Measurements from ENCODE around the gene ZNF660.
A peak's percentile ranks its signal among the peaks of the same experiment; 100 is the strongest.

ZNF660 gene

DNA sequence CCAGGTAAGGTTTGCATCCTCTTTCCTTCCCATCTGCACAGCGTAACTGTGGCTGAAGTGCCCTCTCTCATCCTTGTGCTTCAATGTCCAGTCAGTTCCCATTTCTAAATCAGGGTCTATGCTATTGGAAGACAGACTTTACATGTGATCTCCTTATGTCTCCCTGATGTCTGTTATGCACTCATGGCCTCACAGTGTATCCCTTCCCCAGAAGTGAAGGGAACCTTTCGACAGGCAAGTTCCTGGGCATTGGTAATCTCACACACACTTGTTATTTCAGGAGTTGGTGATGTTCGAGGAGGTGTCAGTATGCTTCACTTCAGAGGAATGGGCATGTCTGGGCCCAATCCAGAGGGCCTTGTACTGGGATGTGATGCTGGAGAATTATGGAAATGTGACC lies 47.4 kb downstream of the ZNF660 start:
- no peak for DNase-seq (ENCODE audit: low read depth)

DNA sequence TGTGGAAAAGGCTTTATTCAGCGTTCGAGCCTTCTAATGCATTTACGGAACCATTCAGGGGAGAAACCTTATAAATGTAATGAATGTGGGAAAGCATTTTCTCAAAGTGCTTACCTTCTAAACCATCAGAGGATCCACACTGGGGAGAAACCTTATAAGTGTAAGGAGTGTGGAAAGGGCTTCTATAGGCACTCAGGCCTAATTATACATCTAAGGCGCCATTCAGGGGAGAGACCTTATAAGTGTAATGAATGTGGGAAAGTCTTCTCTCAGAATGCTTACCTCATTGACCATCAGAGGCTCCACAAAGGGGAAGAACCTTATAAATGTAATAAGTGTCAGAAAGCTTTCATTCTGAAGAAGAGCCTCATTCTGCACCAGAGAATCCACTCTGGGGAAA lies 57.6 kb downstream of the ZNF660 start:
- no peak for DNase-seq (ENCODE audit: low read depth)

DNA sequence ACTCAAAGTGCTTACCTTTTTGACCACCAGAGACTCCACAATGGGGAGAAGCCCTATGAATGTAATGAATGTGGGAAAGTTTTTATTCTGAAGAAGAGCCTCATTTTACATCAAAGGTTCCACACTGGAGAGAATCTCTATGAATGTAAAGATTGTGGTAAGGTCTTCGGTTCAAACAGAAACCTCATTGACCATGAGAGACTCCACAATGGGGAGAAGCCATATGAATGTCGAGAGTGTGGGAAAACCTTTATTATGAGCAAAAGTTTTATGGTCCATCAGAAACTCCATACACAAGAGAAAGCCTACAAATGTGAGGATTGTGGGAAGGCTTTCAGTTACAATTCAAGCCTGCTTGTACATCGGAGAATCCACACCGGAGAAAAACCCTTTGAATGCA lies 58.3 kb downstream of the ZNF660 start:
- no peak for DNase-seq (ENCODE audit: low read depth)

DNA sequence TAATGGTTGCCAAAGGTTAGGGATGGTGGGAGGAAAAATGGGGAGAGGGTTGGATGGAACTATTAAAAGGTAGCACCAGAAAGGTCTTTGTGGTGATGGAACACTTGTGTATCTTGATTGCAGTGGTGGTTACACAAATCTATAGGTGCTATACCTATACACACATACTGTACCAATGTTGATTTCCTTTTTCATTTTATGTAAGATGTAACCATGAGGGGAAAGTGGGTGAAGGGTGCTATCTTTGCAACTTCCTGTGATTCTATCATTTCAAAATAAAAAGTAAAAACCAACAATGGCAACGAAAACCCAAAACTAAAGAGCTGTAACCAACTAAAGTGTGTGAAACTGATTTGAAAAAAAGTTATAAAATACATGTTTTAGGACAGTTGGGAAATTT lies 63.0 kb downstream of the ZNF660 start:
- DNase-seq (ENCODE audit: low read depth), result no peak

DNA sequence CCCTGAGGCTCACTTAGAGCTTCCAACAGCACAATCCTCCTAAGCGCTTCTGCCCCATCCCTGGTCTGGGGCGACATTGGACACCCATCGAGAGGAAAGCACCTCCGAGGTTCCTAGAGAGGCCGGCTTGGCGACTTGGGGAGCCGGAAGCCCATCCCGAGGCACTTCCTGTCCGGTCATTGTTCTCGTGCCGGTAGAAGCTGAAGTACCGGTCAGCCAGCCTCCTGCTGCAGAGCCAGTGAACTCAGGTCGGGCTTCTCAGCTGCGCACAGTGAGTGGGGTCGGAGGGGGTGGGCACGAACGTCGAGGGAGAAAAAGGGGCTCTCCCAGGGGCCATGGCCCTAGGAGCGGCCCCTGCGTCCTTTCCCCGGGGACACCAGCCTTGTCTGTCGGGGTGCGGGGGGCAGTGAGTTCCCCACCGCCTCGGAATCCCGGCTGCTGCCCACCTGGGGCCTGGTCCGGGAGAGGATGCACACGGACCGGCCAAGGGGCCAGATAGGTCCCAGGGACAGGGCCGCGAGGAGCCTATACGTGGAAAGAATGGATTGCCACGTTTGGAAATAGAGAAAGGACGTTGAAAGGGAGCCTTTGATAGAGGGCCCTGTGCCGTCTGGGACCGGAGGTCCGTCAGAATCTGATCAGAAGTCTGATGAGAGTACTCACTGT lies 63.9 kb downstream of the ZNF660 start, which contains the start of gene ZNF35:
Gene ZNF35, plus strand, starts transcription at position 169 of the 666 bp plus-strand sequence. CDS start 2,336 bp downstream, outside the sequence.
- DNase-seq (ENCODE audit: low read depth), result peak; percentile 4
